GM18951 (cell line): ENCODE measurements around the gene KLHDC7B.
A peak's percentile ranks its signal among the peaks of the same experiment; 100 is the strongest.
"Not testable (repeated sequence)": the region's sequence is repeated elsewhere in the genome, so short reads cannot be mapped to it uniquely, and the experiment has no call there.

Experiments
- POLR2A ChIP-seq: IDR thresholded peaks from 4 replicates; pipeline ENCODE4 v1.6.1; 2011; ENCODE audit warnings: mild to moderate bottlenecking; ENCODE audit not compliant: insufficient read length, insufficient read depth; ENCODE audit errors: extremely low read depth
- in situ Hi-C: fragments of 300-500 bp; cut with MboI; formaldehyde crosslinking; loops from one replicate; pipeline ENCODE4 v1.12.0; 2022; ENCODE audit warnings: low sequenced_read_pairs, mixed read lengths, inconsistent platforms; ENCODE audit not compliant: unreplicated experiment

KLHDC7B gene

DNA sequence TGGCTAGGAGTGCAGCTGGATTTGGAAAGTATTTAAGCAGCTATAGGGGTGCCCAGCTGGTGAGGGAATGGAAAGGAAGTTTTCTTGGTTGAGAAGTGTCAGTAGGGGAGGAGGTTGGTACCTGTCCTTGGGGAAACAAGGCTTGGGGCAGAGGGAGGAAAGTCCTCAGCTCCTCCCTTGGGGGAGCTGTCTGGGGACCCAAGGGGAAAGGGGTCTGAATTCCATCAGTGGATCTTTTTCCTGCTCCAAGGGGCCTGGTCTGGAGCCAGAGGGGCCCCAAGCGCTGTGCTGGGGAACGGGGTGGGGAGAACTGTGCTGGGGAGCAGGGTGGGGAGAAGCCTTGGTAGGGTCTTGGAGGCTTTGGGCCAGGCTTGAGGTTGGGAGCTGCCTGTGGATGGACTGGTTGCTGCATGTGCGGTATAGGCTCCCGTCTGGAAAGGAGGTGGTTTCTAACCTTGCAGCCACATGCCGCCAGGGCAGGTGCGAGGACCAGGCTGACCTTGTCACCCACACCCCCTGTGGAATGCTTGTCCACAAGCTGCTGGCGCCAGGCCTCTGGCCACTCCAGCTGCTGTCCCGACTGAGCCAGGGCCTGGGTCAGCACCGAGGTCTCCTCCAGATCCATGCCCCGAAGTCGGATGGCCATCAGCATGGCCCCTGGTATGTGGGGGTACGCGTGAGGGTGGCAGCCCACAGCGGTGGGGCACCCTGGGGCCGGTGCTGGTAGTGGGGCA is 16.9 kb upstream of the KLHDC7B start:
- in situ Hi-C loops: no loop called here
- TF ChIP-seq POLR2A: no peak

DNA sequence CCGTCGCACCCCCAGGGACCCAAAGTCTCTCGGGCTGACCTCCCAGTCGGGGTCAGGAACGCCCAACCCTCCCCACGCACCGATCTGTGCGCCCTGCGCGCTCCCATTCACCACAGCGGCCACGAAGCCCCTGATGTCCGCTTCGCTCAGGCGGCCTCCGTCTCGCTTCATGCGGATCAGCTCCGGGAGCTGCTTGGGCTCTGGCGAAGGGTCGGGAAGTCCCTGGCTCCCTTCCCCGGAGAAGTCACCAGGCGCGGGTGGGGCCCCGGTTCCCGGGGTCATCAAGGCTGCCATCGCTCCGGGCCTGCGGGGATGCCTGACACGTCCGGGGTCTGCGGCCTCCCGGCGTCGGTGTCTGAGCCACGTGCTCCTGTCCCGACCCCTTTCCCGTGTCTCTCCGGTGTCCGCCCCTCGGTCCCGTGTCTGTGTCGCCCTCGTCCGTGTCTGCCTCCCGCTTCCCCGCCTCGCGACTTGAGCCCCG is 16.2 kb upstream of the KLHDC7B start:
- in situ Hi-C loops: no loop called here
- no peak for TF ChIP-seq POLR2A

DNA sequence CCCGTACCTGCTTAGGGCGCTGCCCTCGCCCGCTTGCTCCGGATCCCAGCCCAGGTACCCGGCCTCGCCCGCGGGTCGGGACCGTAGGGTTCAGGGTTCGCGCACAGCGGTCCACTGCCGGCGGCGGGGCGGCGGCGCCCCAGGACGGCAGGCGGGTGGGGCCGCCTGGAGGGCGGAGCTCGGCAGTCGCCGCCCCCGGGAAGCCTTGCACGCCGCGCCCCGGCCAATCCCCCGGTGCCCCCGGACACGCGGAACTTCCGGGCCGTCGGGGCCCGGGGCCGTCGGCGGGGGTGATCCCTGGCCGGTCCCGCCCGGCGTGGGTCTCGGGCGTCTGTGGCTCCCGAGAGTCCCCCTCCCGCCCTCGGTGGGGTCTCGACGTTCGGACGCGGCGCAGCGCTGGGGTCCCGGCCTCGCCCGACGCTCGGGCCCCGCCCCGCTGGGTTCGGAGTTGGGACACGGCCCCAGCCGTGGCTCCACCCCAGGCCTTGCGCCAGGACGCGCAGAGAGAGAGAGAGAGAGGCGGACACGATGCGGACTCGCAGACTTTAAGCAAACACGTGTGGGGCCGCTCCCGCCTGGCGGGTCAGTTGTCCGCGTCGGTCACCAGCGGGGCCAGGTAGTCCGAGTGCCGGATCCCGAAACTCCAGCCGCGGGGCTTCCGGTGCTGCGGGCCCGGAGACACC is 15.7 kb upstream of the KLHDC7B start, which contains the start of gene TYMP:
Gene TYMP (minus strand): TSS at position 116 of the 683 bp plus-strand sequence. CDS start 303 bp downstream, outside the sequence.
- peak; percentile 72 for TF ChIP-seq POLR2A
- in situ Hi-C loops: no loop called here

DNA sequence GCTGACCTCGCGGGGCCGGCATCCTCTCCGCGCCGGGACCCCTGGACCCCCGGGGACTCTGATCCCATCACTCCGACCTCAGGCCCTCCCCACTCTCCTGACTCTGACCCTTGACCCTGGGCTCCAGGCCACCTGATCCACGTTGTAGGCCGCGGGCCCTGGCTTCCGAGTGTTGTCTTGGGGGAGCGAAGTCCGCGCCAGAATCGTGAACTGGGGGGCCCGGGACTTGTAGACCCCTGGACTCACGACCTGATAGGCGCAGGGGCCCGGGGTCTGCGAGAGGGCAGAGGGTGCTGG is 15.2 kb upstream of the KLHDC7B start:
- in situ Hi-C loops: no loop called here
- no peak for TF ChIP-seq POLR2A

DNA sequence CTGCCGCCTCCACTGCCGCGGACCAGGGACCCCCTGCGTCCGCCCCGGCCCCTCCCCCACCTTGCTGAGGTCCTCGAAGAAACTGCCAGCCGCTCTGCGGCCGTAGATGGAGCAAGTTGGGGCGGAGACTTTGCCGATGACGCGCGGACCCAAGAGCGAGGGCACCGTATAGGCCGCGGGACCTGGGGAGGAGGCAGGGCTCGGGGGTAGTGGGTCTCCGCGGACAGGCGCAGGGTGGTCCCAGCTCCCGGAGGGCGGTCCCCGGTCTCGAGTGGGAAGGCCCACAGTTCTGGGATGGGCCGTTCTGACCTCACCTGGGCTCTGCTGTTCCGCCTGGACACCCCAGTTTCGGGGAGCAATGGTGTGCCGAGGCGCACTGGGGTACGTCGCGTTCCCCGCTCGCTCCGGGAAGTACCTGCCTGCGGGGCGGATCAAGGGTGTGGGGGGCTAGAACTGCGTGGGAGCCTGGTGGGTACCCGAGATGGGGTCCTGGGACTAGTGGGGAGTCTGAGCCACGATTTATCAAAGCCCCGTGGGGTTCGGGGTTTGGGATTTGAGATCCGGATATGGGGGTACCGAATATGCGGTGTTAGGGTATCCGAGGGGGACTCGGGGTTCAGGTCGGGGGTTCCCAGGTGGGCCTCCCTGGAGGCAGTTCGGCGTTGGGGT is 14.7 kb upstream of the KLHDC7B start:
- in situ Hi-C loops: no loop called here
- TF ChIP-seq POLR2A: peak; percentile 84

DNA sequence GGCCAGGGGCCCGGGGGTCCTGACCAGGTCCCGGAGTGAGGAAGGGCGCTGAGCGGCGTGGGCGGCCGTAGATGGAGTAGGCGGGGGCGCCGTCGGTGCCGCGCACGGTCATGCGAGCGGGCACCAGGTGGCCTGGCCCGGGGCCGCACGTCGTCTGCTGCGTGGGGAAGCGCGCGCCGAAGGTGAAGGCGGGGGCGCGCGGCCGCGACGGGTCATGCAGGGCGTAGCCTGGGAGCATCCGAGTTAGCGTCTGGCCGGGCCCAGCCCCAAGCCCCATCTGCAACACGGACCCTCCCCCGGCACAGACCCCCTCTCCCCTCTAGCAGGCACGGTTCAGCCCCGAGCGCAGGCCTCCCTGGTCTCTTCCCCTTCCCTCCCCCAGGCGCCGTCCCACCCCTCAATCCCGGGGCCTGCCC is 14.1 kb upstream of the KLHDC7B start:
- in situ Hi-C loops: no loop called here
- peak; percentile 55 for TF ChIP-seq POLR2A

DNA sequence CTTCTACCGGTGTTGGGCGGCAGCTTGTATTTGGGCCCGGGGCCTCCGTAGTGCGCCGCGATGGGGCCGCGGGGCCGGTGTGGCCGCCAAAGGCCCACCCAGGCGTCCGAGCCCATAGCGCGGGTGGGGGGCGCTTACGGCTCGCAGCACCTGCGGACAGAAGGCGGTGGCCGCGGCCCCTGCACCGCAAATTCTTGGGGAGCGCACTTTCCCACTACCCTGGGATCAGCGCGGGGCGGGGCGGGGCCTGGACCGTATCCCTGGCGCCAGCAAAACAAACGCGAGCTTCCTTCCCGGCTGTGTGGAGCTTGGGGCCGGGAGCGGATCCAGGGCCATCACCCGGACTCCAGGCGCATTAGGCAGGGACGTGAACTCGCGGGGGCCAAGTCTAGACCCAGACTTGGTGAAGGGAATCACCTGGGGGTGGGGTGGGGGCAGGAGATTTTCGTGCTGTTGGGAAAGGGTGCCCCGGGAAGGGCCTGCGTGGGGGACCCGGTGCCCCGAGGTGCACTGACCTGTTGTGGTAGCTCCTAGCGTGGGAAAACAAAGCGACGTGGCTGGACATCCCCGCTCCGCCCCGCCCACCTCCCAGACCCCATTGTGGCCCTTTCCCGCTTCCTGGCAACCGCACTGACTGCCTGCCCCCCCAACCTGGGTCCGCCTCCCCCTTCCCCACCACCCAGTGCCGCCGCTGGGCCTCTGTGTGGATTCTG is 13.6 kb upstream of the KLHDC7B start:
- in situ Hi-C loops: no loop called here

DNA sequence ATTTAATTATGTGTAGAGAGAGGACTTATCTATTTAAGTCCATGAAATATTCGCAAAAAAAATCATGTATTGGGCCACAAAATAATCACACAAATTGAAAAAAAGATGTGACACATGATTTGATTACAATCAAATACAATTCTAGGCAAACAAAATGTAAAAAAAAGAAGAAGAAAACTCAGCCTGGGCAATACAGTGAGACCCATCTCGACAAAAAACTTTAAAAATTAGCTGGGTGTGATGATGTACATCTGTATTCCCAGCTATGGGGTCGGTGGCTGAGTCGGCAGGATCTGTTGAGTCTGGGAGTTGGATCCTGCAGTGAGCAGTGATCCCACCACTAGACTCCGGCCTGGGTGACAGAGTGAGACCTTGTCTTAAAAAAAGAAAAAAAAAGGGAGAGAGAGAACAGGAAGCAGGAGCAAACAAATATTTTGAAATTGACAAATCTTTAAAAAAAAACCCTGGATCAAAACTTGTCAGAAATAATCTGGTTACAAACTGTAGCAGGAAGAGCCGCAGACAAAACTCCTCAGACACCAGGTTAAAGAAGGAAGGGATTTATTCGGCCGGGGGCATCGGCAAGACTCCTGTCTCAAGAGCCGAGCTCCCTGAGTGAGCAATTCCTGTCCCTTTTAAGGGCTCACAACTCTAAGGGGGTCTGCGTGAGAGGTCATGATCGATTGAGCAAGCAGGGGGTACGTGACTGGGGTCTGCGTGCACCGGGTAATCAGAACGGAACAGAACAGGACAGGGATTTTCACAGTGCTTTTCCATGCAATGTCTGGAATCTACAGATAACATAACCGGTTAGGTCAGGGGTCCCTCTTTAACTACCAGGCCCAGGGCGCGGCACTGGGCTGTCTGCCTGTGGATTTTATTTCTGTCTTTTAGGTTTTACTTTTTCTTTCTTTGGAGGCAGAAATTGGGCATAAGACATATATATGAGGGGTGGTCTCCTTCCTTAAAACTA is 12.6 kb upstream of the KLHDC7B start:
- in situ Hi-C loops: no loop called here
- TF ChIP-seq POLR2A: peak; percentile 17

More for the DNA sequence above, 13.6 kb upstream of the KLHDC7B start:
- TF ChIP-seq POLR2A: peak; percentile 44

DNA sequence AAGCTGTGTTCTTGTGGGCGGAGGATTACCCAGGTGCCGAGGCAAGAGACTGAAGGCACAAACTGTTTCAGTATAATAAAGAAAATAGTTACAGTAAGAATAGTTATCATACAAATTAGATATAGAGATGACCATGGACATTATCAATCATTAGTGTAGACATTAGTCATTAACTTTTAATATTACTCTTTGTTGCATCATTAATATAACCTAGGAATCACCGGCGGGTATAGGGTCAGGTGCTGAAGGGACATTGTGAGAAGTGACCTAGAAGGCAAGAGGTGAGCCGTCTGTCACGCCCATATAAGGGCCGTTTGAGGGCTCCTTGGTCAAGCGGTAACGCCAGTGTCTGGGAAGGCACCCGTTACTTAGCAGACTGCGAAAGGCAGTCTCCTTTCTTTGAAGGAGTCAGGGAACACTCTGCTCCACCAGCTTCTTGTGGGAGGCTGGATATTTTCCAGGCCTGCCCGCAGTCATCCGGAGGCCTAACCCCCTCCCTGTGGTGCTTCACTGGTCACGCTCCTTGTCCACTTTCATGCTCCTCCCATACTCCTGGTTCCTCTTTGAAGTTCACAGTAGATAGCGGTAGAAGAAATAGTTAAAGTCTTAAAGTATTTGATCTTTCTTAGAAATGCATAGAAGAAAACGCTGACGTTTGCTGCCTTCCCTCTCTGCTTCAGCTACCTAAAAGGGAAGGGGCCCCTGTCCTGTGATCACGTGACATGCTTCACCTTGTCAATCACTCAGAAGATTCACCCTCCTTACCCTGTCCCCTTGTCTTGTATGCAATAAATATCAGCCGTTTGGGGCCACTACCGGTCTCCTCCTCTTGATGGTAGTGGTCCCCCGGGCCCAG is 11.6 kb upstream of the KLHDC7B start:
- in situ Hi-C loops: not testable (repeated sequence)

DNA sequence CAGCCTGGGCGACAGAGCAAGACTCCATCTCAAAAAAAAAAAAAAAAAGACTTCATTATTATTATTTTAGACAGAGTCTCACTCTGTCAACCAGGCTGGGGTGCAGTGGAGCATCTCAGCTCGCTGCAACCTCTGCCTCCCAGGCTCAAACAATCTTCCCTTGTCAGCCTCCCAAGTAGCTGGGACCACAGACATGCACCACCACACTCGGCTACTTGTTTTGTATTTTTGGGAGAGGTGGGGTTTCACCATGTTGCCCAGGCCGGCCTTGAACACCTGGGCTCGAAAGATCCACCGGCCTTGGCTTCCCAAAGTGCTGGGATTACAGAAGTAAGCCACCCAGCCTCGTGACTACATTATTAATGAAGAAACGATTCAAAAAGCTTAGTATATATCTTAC is 10.6 kb upstream of the KLHDC7B start:
- in situ Hi-C loops: no loop called here
- no peak for TF ChIP-seq POLR2A

DNA sequence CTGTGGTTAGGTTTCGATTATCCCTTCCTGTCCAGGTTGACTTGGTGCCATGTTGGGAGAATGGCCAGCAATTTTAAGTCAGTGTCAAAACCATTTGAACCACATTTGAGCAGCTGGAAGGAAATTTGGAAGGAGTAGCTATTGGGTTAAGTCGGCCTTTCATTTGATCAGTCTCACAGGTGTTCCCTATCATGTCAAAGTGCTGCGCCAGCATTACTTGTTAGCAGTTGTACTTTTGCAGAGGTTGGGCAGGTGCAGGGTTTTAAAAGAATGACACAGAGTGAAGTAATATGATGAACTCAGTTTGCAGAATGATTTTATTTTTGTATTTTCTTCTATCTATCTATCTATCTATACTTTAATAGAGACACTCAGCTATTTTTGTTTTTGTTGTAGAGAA is 9.5 kb upstream of the KLHDC7B start:
- TF ChIP-seq POLR2A: no peak
- in situ Hi-C loops: no loop called here

DNA sequence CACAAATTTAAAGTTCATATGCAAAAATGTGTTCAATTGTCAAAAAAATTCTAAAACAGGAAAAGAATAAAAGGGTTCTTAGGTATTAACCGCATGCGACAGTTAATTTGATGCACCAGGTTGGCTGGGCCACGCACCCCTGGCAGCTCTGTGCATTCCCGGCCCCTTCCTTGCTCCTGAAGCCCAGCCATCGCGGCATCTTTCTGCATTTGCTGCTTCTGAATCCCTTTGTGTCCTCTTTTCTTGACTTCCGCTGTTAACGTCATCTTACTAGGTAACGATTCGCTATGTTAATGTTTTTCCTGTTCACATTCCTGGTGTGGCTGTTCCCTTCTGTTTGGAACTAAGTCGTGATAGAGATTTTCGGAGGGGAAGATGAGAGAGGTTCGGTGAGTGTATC is 7.9 kb upstream of the KLHDC7B start:
- no peak for TF ChIP-seq POLR2A

DNA sequence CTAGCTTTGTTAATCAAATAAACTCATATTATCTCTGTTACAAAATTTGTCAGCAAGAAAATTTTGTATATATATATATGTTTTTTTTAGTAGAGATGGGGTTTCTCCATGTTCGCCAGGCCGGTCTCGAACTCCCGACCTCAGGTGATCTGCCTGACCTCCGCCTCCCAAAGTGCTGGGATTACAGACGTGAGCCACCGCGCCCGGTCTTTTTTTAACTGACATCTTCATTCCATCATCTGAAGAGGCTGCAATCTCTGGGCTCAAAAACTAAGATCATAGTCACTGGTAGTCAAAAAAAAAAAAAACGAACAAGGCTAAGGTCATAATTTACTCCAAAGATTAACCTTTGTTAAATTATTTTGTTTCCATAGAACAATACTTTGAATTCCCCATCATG is 5.3 kb upstream of the KLHDC7B start:
- no peak for TF ChIP-seq POLR2A
- in situ Hi-C loops: no loop called here

More for the DNA sequence above, 7.9 kb upstream of the KLHDC7B start:
- in situ Hi-C loops: no loop called here

DNA sequence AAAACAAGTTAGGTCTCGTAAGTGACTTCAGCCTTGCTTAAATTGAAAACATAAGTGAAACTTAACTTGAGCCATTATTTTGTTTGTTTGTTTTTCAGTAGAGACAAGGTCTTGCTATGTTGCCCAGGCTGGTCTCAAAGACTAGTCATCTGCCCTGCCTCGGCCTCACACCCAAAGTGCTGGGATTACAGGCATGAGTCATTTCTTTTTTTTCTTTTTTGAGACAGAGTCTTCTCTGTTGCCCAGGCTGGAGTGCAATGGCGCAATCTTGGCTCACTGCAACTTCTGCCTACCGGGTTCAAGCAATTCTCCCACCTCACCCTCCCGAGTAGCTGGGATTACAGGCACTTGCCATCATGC is 4.1 kb upstream of the KLHDC7B start:
- in situ Hi-C loops: not testable (repeated sequence)
